ENCODE data around the gene SCARB1.

- no peak for TF ChIP-seq EZH2 (IDR thresholded peaks at IDR 0.05; ENCODE audit: borderline replicate concordance)
- TF ChIP-seq CTCF (IDR thresholded peaks at IDR 0.05; ENCODE audit: poor library complexity): no peak
- TF ChIP-seq EZH2phosphoT487 (IDR thresholded peaks at IDR 0.05; ENCODE audit: low read depth, severe bottlenecking, unreplicated experiment): no peak
These were observed 2.2 kb downstream of the SCARB1 start for GRCh38 chr12:124861492-124861891.
